Kidney (tissue), 14 donors: Measurements from ENCODE around the gene FSHR. TPM values are rescaled to one million over a fixed set of nuclear protein-coding genes. Genes with fewer than 3 reads are reported as not detected.

Source experiments
- DNase-seq, 5 donors: peaks; one replicate each; pipeline ENCODE4 v3.0.0-alpha.2; 2013 to 2020
- FAIRE-seq: peaks from 2 replicates; lab custom pipeline; 2012; peaks lifted over from hg19 to GRCh38; lab: Jason Lieb, UNC
- H3K27ac ChIP-seq, 2 donors: one replicate each; pipeline ENCODE4 v1.7.0; 2013; ENCODE audit warnings: low read depth in 2 of 2, low read length in 2 of 2, inconsistent platforms in 1 of 2
- H3K27me3 ChIP-seq: one replicate; pipeline ENCODE4 v1.7.1; 2013; ENCODE audit warnings: low read length, inconsistent platforms; ENCODE audit not compliant: control insufficient read depth, insufficient read depth
- H3K36me3 ChIP-seq, 3 donors: one replicate each; pipeline versions ENCODE4 v1.7.0 to v1.7.1; 2013; ENCODE audit warnings: low read length in 3 of 3, control low read depth in 1 of 3, inconsistent platforms in 1 of 3; ENCODE audit not compliant: insufficient read depth in 3 of 3, control insufficient read depth in 2 of 3
- H3K4me1 ChIP-seq, 3 donors: one replicate each; pipeline versions ENCODE4 v1.7.0 to v1.7.1; 2013; ENCODE audit warnings: low read length in 3 of 3, inconsistent platforms in 1 of 3, low read depth in 1 of 3; ENCODE audit not compliant: control insufficient read depth in 2 of 3, insufficient read depth in 2 of 3
- H3K4me3 ChIP-seq, 3 donors: one replicate each; pipeline versions ENCODE4 v1.7.0 to v1.8.1; 2013; ENCODE audit warnings: low read length in 3 of 3, control low read depth in 1 of 3, inconsistent platforms in 1 of 3
- H3K9ac ChIP-seq, 3 donors: one replicate each; pipeline versions ENCODE4 v1.7.0 to v1.7.1; 2013; ENCODE audit warnings: low read length in 3 of 3, control low read depth in 1 of 3, inconsistent platforms in 1 of 3
- H3K9me3 ChIP-seq, 3 donors: one replicate each; pipeline versions ENCODE4 v1.7.0 to v1.7.1; 2013; ENCODE audit warnings: low read length in 3 of 3, control low read depth in 1 of 3, inconsistent platforms in 1 of 3; ENCODE audit not compliant: control insufficient read depth in 2 of 3, insufficient read depth in 1 of 3
- CTCF ChIP-seq: IDR thresholded peaks from 3 replicates; pipeline ENCODE4 v1.5.1; 2012; ENCODE audit warnings: mild to moderate bottlenecking, moderate library complexity, borderline replicate concordance; ENCODE audit not compliant: insufficient read depth; ENCODE audit errors: extremely low read depth
- intact Hi-C: fragments of 100-400 bp; cut with DNase I; formaldehyde crosslinking; loops from one replicate; pipeline ENCODE4 v1.11.1; 2022
- polyA plus RNA-seq: library from polyadenylated mRNA; stranded (reverse); fragments of 350-450 nt; fragmentation: Illumina TruSeq; extraction: RNeasy Lipid Tissue Mini Kit (QIAGEN cat#74804); gene quantifications from one replicate; pipeline ENCODE4 v1.2.3, GENCODE V29; 2014; ENCODE audit warnings: low read depth, low replicate concordance; ENCODE audit not compliant: insufficient read depth
- total RNA-seq: library from RNA; stranded (reverse); fragmentation: NEBNext Ultra II Directional; extraction: Animal tissue kit (Norgen Biotek cat#: 25700); gene quantifications from one replicate; pipeline ENCODE4 v1.2.1, GENCODE V29; 2021
- donor health status: control.
- donor health status: control.
- donor health status: control.
- donor health status: control.
- donor health status: control.
- donor health status: DM: yes; HTN: yes; CAD: no.
- donor health status: Normal renal cell carcinoma (clear cell type).

The FSHR gene
- total and polyA plus RNA-seq, 2 donors from 2014 or later = 0.54 TPM; not detected in 1

GRCh38 chr2:49110571-49110970 is 43.7 kb downstream of the FSHR start:
- DNase-seq (no peak), FAIRE-seq (no peak)
- TF ChIP-seq CTCF = no peak
- no peak overlapping the region for H3K9ac ChIP-seq
- intact Hi-C loops = no loop called here
- H3K27me3 ChIP-seq = no peaks in the 10 kb centered on the region
- H3K4me1 ChIP-seq = no peaks in the 10 kb centered on the region
- H3K27ac ChIP-seq = no peak overlapping the region
- H3K4me3 ChIP-seq = no peak overlapping the region
- no peaks in the 10 kb centered on the region for H3K9me3 ChIP-seq
- H3K36me3 ChIP-seq = no peaks in the 10 kb centered on the region

GRCh38 chr2:49108851-49109250 is 45.5 kb downstream of the FSHR start:
- no peak overlapping the region for H3K9ac ChIP-seq
- H3K4me3 ChIP-seq = no peak overlapping the region
- FAIRE-seq = no peak
- no peak for DNase-seq
- no peak overlapping the region for H3K27ac ChIP-seq
- TF ChIP-seq CTCF = no peak
- intact Hi-C loops = no loop called here
- no peaks in the 10 kb centered on the region for H3K27me3 ChIP-seq
- no peaks in the 10 kb centered on the region for H3K4me1 ChIP-seq
- H3K9me3 ChIP-seq = no peaks in the 10 kb centered on the region
- no peaks in the 10 kb centered on the region for H3K36me3 ChIP-seq

GRCh38 chr2:49108436-49108835 is 45.9 kb downstream of the FSHR start:
- H3K9ac ChIP-seq = no peak overlapping the region
- H3K27me3 ChIP-seq = no peaks in the 10 kb centered on the region
- intact Hi-C loops = no loop called here
- no peak for TF ChIP-seq CTCF
- DNase-seq = no peak
- no peak overlapping the region for H3K4me3 ChIP-seq
- H3K27ac ChIP-seq = no peak overlapping the region
- no peaks in the 10 kb centered on the region for H3K9me3 ChIP-seq
- H3K36me3 ChIP-seq = no peaks in the 10 kb centered on the region
- H3K4me1 ChIP-seq = no peaks in the 10 kb centered on the region
- no peak for FAIRE-seq

- no peaks in the 10 kb centered on the region for H3K36me3 ChIP-seq
- no peaks in the 10 kb centered on the region for H3K27me3 ChIP-seq
- intact Hi-C loops = no loop called here
- no peak overlapping the region for H3K4me3 ChIP-seq
- no peak for DNase-seq
- no peak overlapping the region for H3K27ac ChIP-seq
- no peak for FAIRE-seq
- H3K9me3 ChIP-seq = no peaks in the 10 kb centered on the region
- TF ChIP-seq CTCF = no peak
- H3K4me1 ChIP-seq = no peaks in the 10 kb centered on the region
- H3K9ac ChIP-seq = no peak overlapping the region
Measured at GRCh38 chr2:49105506-49105905, 48.8 kb downstream of the FSHR start.
